ENCODE data around the gene MAOB.

MAOB gene

GRCh38 chrX:43805579-43805978, 76.7 kb downstream of the MAOB start:
- no peak for DNase-seq (ENCODE audit: low read depth)
- H3K4me3 ChIP-seq (ENCODE audit: low read depth, low read length): no peak overlapping the region
- TF ChIP-seq CTCF (IDR thresholded peaks at IDR 0.05; ENCODE audit: insufficient read depth, low read depth, low read length, missing control alignments): no peak

DNA sequence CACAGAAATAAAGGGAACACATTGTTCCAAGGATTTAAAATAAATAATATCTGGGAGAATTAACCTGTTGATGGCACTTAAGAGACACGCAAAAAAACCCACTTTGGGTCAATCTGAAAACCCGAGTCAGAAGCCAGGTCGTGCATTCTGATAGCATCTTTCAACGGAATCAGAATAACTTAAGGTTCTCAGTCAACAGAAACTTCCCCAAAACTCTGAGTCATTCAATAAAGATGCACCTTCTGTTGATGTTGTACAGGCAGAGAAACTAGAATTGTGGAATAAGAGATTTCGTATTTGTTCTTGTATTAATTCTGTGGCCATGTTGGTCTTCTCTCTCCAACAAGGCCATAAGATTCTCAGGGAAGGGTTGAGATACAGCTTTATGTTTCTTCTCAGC, 78.2 kb downstream of the MAOB start:
- DNase-seq (ENCODE audit: low read depth): no peak
- TF ChIP-seq CTCF (IDR thresholded peaks at IDR 0.05; ENCODE audit: insufficient read depth, low read depth, low read length, missing control alignments): no peak
- no peak overlapping the region for H3K4me3 ChIP-seq (ENCODE audit: low read depth, low read length)

GRCh38 chrX:43785930-43786591, 96.2 kb downstream of the MAOB start:
- no peak overlapping the region for H3K4me3 ChIP-seq (ENCODE audit: low read depth, low read length)
- TF ChIP-seq CTCF (IDR thresholded peaks at IDR 0.05; ENCODE audit: insufficient read depth, low read depth, low read length, missing control alignments): no peak
- no peak for DNase-seq (ENCODE audit: low read depth)

DNA sequence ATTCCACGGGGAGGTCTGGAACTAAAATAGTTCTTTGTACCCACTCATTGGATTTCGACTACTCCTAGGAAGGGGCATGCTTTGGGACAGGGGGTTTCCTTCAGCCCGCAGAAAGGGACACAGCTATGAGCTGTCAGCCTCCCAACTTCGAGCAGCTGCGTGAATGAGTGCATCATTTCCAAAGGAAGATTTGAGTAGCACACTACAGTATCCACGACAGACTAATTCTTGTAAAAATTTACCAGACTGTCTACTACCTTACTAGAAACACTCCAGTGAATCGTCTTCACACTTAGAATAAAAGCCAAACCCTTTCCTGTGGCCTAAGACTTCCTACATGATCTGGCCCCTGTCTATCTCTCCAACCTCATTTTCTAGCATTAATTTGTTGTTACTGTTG, 124.2 kb downstream of the MAOB start:
- H3K4me3 ChIP-seq (ENCODE audit: low read depth, low read length): no peak overlapping the region
- no peak for DNase-seq (ENCODE audit: low read depth)
- no peak for TF ChIP-seq CTCF (IDR thresholded peaks at IDR 0.05; ENCODE audit: insufficient read depth, low read depth, low read length, missing control alignments)

GRCh38 chrX:43756076-43756475, 126.2 kb downstream of the MAOB start:
- no peak overlapping the region for H3K4me3 ChIP-seq (ENCODE audit: low read depth, low read length)
- no peak for TF ChIP-seq CTCF (IDR thresholded peaks at IDR 0.05; ENCODE audit: insufficient read depth, low read depth, low read length, missing control alignments)
- DNase-seq (ENCODE audit: low read depth): no peak

DNA sequence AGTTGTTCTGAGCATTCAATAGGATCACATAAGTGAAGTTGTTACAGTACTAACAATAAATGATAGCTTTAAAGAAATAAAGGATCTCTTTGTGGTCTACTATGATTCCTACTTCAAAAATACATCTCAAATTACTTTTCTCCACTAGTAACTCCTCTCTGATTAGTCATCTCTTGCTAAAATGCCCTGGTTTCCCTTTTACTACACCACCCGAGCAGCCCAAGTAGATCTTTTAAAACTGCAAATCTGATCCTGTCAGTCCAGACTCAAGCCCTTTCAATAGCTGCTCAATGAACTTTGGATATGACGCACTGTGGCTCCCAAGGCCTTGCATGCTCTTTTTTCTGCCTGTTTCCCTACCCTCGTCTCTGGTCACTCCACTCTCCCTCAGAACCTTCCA, 128.6 kb downstream of the MAOB start:
- H3K4me3 ChIP-seq (ENCODE audit: low read depth, low read length): no peak overlapping the region

More for the DNA sequence above, 128.6 kb downstream of the MAOB start:
- no peak for DNase-seq (ENCODE audit: low read depth)
- no peak for TF ChIP-seq CTCF (IDR thresholded peaks at IDR 0.05; ENCODE audit: insufficient read depth, low read depth, low read length, missing control alignments)
